GM19238 (cell line): ENCODE measurements around the gene LETMD1.

Source experiments
- DNase-seq: peaks from one replicate; pipeline ENCODE4 v3.0.0; 2011; ENCODE audit warnings: low spot score; ENCODE audit not compliant: insufficient read length

The LETMD1 gene

DNA sequence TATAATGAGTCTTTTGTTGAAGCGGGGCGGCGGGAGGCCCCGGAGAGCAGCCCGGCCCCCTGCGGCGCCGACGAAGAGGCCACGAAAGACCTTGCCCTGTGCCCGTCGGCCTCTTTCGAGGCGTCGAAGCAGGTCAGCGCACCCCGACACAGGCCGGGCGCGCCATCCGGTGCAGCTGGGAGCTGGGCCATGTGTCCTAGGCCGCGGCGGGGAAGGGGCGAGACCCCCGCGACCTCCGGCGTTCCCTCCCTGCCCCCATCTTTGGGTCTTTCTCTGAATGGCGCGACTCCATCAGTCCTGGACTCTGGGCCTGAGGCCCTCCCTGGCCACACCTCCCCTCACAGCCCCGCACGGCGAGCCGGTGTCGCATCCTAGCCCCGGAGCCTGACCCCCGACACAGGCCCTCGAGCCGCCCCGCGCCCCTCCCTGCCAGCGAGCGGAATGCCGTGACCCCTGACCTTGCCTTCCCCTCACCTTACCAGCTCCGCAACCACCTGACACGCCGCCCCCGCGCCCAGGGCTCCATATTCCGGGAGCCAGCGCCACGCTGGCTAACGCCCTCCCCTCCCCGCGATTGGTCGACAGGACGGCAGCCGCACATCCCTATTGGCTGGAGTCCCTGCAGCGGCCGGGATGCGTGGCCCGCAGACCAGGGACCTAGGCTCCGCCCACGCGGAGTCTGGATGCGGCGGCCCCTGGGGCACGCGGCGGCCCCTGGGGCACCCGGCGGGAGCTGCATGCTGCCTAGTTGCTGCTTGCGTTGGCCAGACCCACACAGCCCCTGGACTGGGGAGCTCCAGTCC is 22.1 kb upstream of the LETMD1 start, which contains the start of gene SLC11A2:
TSS of gene SLC11A2 (minus strand) at position 549 of the 803 bp plus-strand sequence. CDS start 15,656 bp downstream, outside the sequence.
- peak; percentile 92 for DNase-seq

DNA sequence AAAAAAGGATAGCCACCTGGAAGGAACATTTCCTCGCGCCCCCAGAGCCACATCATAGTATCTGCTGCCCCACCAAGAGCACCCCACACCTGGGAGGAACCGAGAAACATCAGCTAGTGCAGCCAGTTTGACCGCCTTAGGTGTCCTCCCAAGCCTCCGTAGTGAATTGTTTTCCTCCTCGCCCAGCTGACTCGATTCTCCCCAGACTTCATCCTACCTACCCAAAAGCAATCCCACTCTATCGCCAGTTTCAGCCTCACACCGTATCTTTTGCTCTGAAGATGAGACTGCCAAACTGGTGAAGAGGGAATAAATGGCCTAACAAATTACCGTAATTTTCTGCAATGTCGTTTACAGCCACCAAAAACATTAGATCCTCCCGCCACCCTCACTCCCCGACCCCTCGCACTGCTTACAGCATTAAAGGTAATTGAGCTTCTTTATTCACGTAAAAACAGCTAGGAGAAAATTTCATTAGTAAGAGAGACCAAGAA is 20.7 kb upstream of the LETMD1 start:
- DNase-seq = no peak

DNA sequence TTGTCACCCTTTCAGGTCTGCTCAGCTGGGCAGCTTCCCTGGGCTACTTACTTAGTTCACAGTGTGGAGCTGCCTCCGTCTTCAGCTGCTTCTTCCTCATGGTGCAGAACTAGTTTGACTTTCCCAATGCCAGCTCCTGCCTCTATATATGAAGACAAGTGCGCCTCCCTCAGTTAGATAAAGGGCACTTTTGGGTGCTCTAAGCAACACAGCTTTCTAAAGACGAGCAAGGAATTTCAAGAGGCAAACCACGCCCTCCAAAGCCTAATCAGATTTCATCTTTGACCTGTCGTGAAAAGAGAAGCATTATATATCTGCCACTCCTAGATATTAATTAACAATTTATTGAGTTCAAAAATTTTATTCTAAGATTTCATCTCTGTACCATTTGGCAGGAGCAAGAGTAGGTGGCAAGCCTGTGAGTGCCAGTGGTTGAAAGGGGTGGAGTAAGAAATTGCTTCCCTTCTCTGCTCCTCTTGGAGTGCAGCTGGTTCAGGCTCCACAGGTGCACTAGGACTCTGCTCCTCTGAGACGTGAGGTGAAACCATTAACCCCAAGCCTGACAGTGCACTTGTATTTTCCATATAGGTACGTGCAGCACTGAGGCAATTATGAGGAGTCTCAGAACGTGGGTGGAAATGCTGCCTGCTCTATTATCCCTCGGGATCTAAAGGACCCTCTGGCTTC is 19.9 kb upstream of the LETMD1 start:
- DNase-seq = no peak

DNA sequence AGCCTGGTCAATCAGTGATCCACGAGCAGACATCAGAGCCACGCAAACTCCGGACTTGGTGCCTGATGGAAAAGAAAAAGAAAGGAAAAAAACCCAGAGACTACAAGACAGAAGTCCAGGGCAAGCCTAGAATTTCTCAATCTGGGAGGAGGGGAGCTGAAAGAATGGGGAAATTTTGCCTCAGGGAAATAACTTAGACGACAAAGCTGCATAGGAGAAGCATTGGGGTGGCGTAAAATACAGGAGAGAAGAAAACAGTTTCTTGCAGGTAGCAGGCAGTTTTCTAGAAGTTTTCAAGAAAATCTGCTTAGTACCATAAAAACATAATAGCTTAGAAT is 19.3 kb upstream of the LETMD1 start:
- no peak for DNase-seq

DNA sequence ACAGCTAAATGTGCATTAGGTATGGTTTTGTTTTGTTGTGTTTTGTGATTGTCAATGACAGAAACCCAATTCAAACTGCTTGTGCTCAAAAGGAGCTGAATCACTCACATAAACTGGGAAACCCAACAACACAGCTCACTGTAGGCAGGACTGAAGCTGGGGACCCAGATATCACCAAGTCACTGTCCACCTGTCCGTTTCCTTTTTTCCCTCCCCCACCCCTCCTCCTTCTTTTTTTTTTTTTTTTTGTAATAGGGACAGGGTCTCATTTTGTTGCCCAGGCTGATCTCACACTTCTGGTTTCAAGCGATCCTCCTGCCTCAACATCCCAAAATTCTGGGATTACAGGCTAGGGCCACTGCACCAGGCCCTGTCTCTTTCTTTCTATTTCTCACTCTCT is 15.1 kb upstream of the LETMD1 start:
- DNase-seq = no peak

DNA sequence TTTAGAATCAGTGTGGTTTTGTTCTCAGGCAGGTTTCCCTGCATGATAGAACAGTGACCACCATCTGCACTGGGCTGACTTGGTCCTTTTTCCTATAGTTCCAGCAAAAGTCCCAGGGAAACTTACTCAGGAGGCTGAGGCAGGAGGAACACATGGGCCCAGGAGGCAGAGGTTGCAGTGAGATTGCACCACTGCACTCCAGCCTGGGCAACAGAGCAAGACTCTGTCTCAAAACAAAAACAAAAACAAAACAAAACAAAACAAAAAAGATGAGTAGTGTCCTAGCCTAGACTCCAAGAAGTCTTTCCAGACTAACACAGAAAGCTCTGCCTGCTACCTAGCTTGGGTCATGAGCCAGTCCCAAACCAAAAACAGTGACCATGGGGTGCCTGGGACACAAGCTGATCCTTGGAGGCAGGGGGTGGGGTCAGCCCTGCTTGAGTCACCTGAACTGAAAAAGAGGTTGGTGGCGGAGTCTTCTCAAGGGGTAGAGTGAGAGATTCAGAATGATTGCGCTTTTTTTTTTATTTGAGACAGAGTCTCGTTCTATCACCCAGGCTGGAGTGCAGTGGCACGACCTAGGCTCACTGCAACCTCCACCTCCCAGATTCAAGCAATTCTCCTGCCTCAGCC is 14.6 kb upstream of the LETMD1 start:
- DNase-seq = no peak

DNA sequence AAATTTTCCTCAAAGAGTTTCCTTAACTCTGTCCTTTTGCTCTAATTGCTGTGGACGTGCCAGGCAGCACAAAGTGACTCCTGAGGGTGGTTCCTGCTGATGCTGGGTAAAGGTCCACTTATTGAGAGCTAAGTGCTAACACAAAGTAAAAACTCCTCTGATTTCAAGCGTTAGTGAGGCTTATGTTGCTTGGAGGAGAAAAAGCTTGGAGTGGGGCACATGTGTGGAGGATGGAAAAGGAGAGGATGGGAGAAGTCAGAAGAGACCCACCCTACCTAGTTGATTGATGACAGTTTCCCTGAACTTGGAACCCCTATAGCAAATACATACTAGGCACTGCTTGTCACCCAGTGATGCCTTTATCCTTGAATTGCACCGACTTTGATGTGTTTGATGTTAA is 11.8 kb upstream of the LETMD1 start:
- DNase-seq = no peak

DNA sequence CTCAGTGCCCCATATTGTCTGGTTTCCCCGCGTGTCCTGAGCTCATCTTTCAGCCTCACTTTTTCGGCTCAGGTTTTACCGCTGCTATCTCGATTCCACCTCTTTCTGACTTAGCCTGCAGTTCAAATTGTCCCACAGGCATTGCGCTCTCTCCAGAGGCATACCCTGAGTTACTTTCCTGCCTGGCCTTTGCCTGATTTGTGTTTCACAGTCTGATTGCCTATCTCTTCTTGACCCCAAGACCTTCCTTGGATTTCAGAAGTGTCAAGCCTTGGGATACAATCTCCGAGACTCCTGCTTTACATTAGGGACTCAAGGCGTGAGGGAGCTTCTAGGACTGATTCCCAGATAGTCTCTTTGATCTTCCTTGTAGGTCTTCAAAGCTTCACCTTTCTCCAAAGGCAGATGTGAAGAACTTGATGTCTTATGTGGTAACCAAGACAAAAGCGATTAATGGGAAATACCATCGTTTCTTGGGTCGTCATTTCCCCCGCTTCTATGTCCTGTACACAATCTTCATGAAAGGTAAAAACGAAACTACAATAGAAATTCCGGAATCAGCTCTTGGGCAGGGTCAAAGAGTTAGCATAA is 629 bp downstream of the LETMD1 start:
- DNase-seq = no peak

DNA sequence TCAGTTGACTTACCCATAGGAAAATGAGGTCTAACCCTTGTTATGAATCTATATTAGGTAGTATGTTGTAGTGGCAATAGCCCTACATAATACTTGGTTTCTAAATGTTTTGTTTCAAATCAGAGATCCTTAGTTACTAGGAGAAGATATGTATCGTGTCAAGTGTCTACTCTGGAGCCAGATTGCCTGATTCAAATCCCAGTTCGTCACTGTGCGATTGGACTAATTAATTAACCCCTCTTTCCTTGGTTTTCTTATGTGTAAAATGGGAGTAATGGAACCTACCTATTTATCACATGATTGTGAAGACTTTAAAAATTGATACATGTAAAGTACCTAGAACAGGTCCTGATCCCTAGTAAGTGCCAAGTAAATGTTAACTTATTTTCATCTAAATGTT is 1.4 kb downstream of the LETMD1 start:
- DNase-seq = no peak

DNA sequence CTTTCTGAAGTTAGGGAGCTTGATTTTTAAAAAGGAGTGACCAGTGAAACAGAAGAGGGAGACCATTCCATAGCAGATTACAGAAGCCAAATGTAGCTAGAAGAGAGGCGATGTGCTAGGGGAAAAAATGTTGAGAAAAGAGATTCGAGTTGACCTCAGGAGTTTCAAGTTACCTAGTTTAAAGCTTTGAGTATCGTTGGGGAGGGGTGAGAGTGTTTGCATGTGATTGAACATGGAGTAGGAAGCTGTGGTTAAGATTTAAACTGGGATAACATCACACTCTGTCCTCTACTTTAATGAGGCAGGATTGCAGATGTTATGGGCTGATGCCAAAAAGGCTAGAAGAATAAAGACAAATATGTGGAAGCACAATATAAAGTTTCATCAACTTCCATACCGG is 3.7 kb downstream of the LETMD1 start:
- no peak for DNase-seq

DNA sequence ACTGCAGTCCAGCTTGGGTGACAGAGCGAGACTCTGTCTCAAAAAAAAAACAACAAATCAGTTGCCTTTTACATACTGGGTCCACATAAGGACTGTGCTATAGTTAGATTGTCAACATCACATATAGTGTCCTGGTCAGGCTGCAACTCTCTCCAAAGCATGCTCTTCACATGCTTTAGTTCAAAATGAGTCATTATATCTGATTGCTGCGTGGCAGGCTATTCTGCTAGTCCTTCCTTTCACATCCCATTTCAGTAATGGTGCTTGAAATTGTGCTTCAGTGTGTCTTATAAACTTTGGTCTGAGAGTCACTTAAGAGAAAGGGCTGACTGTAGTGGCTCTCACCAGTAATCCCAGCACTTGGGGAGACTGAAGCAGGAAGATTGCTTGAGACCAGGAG is 6.9 kb downstream of the LETMD1 start:
- no peak for DNase-seq

DNA sequence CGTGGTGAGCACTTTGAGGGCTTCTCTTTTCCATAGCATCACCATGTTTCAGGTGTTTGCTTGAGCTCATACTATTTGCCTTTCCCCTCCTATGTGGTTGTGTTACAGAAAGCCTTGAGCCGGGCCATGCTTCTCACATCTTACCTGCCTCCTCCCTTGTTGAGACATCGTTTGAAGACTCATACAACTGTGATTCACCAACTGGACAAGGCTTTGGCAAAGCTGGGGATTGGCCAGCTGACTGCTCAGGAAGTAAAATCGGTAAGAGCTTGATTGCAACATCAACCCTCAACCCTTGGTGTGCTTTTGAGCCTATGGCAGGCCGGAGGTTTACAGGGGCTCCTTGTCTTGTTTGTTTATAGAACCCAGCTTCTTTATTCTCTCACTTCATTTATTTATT is 8.1 kb downstream of the LETMD1 start:
- DNase-seq = no peak

DNA sequence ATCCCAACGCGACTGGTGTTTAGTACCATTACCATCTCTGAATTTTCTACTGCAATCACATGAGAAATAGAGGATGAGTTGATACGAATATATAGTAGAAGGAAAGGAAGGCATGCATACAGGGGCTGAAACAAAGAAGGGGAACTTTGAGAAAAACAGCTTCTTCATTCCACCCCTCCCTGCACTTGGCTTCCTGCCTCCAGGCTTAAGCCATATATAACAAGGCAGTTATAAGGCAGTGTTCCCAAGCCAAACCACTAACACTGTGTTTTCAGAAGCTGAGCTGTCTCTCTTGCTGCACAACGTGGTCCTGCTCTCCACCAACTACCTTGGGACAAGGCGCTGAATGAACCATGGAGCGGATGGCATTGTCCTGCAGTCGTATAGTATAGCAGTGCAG is 11.0 kb downstream of the LETMD1 start:
- DNase-seq = no peak

DNA sequence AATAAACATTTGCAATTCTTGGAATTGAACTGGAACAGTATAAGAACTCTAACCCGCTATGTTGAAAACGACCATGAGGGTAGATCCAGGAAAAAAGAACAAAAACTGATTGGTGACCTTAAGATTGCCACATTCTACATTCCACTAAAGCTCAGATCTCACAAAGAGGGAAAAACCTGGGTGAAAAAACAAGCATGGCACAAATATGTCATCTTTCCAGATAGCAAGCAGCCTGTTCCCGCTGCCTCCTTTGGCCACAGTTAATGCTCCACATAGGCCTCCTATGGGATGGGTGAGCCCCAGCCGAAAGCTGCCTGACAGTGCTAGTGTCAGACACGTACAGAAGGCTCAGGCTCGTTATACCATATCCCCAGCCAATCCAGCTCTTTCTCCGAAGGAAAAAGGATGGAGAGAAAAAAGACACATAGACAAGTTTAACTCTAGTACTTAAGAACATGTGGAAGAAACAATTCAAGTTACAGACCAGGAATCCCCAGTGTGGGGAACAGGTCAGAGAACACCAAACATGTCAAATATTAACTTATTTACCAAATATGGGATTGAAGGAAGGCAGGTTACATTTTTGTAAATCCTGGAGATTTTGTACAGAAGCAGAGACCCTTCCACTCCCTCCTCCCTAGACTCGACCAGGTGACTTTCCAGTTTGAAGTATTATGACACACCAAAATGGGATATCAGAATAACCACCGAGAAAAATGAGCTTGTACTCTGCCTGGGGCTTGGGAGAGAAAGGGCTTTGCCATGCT is 14.7 kb downstream of the LETMD1 start:
- no peak for DNase-seq

DNA sequence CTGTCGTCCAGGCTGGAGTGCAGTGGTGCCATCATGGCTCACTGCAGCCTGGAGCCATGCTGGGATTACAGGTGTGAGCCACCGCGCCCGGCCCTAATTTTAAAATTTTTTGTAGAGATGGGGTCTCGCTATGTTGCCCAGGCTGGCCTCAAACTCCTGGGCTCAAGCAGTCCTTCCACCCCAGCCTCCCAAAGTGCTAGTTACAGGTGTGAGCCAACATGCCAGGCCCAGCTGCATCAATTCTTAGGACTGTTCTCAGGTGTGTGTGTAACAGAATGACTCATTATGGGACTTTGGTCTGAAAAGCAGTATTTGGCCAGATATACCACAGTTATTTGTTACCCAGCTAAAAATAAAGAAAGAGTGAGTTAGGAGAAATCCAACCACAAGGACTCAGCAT is 17.4 kb downstream of the LETMD1 start:
- no peak for DNase-seq

DNA sequence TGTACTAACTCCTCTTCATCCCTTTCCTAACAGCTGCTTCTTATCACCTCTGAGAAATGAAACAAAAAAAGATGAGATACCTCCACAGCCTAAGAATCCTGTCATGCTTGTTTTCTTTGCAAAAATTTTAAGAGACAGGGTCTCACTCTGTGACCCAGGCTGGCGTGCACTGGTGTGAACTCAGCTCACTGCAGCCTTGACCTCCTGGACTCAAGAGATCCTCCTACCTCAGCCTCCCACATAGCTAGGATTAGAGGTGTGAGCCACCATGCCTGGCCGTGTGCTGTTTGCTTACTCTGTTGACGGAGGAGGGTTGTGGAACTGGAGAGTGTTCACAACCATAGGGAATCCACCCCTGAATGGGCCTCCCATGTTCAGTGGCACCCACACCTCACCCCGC is 19.1 kb downstream of the LETMD1 start:
- no peak for DNase-seq

DNA sequence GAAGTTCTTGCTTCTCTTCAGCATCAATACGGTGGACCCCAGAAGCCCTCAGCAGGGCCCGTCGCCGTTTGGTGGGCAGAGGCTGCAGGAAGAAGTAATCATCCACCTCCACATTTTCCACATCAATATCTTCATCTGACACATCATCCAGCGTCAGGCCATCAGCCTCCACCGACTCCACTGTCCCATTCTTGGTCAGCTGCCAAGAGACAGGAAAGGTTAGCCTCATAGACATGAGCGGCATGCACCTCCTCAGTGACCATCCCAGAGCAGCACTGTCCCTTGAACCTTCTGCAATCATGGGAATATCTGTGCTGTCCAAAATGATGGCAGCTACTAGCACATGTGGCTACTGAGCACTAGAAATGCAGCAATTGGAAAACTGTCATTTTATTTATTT is 19.6 kb downstream of the LETMD1 start:
- no peak for DNase-seq

DNA sequence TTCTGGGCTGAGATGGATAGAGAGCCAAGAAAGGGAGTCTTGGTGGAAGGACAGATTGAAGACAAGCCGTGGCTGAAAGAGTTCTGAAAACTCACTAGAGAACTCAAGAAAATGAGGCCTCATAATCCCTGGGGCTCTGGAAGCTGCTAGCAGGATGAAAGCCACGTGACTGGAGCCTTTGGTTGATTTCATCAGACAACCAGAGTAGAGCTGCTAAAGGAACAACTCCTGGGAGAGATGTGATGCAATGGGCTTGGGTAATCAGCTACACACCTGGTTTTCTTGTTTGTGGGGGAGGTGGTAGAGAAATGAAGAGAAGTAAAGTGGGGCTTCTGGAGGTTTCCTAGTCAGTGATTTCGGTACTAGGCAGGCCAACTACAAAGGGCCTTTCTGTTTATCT is 21.9 kb downstream of the LETMD1 start:
- DNase-seq = no peak

DNA sequence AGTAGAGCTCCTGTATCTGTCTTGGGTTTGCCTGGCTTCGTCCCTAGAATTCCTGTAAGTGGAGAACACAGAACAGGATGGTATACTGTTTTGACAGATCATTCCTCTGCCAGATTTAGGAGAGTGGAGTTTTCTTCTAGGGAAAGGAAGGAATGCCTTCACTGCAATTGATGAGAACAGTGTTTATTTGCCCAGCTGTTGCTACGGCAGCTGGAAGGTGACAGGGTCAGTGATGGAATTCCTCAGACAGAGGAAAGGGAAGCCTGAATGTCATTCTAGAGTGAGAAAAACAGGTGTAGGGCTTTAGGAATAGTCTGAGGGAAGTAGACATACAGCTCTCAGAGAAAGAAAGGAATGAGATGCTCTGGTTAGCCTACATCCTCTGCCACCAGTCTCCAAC is 23.5 kb downstream of the LETMD1 start:
- no peak for DNase-seq

DNA sequence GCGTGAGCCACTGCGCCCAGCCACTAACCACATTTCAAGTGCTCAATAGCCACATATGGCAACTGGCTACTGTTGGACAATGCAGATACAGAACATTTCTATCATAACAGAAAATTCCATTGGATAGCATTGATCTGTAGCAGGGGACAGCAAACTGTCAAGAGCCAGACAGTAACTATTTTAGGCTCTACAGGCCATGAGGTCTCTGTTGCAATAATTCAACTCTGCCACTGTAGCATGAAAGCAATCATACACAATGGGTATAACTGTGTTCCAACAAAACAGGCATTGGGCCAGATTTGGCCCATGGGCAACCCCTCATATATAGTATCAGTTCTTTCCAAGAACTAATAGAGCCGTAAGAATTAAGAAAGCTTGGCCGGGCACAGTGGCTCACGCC is 27.3 kb downstream of the LETMD1 start:
- no peak for DNase-seq

DNA sequence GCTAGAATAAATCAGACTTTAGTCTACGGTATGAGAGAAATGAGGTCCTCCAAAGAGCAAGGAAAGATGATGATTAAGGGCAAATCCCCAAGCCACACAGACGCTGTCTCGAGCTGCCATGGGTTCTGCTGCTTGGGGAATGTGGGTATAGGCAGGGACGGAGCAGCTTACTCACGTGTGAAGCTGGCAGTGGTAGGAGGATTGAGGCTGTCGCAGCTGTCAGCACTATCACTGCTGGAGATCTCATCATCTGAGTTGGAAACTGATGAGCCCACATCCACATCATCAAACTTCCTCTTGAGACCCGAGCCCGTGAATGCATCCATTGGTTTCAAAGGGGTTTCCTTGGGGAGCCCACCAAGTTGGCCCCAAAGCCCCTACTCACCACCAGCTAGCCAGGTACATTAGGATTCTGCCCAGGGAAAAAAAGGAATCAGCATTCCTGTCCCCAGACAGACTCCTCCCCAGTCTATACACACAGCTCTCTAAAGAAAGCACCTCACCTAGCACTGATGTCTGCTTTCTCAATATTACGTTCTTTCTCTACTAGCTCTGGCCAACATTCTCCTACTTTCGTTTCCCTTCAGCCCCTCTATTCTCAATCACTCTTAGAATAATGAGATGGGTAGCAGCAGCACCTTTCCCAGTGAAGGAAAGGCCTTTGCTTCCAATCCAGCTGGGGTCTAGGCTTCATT is 28.3 kb downstream of the LETMD1 start:
- DNase-seq = no peak
